H9 (cell line): ENCODE results near the gene CARD19. TPM values are rescaled to one million over a fixed set of nuclear protein-coding genes. Genes with fewer than 3 reads are reported as not detected.

Source experiments
- DNase-seq: peaks from one replicate; pipeline ENCODE4 v3.0.0-alpha.2; 2017
- H2AFZ ChIP-seq: one replicate; pipeline ENCODE4 v1.6.1; 2013; ENCODE audit warnings: mild to moderate bottlenecking, low read length, control low read depth, moderate library complexity
- H2AK5ac ChIP-seq: 2 replicates; pipeline ENCODE4 v1.6.1; 2013; ENCODE audit warnings: low read length, control low read depth, mixed read lengths; ENCODE audit not compliant: insufficient read length
- H2BK120ac ChIP-seq: one replicate; pipeline ENCODE4 v1.6.1; 2013; ENCODE audit warnings: low read depth, mild to moderate bottlenecking, low read length, control low read depth, inconsistent platforms; ENCODE audit not compliant: poor library complexity, severe bottlenecking
- H2BK12ac ChIP-seq: 2 replicates; pipeline ENCODE4 v1.6.1; 2013; ENCODE audit warnings: low read length, control low read depth, mixed read lengths, low read depth; ENCODE audit not compliant: insufficient read length
- H2BK15ac ChIP-seq: 2 replicates; pipeline ENCODE4 v1.6.1; 2013; ENCODE audit warnings: low read depth, low read length, control low read depth
- H2BK20ac ChIP-seq: one replicate; pipeline ENCODE4 v1.6.1; 2013; ENCODE audit warnings: low read depth, mild to moderate bottlenecking, low read length, control low read depth, inconsistent platforms; ENCODE audit not compliant: poor library complexity, severe bottlenecking
- H2BK5ac ChIP-seq: 2 replicates; pipeline ENCODE4 v1.6.1; 2013; ENCODE audit warnings: low read length, control low read depth, mixed read lengths; ENCODE audit not compliant: insufficient read length
- H3K14ac ChIP-seq: 2 replicates; pipeline ENCODE4 v1.6.1; 2013; ENCODE audit warnings: low read length, control low read depth; ENCODE audit not compliant: insufficient read depth
- H3K18ac ChIP-seq: 2 replicates; pipeline ENCODE4 v1.6.1; 2013; ENCODE audit warnings: low read depth, mild to moderate bottlenecking, mixed read lengths, low read length, control low read depth; ENCODE audit not compliant: insufficient read length
- H3K23ac ChIP-seq: 2 replicates; pipeline ENCODE4 v1.6.1; 2013; ENCODE audit warnings: low read length, control low read depth, mixed read lengths, low read depth; ENCODE audit not compliant: insufficient read length
- H3K23me2 ChIP-seq: 2 replicates; pipeline ENCODE4 v1.6.1; 2013; ENCODE audit warnings: low read depth, mild to moderate bottlenecking, mixed read lengths, low read length, control low read depth; ENCODE audit not compliant: insufficient read length, poor library complexity, severe bottlenecking
- H3K27ac ChIP-seq: 2 replicates; pipeline ENCODE4 v1.5.1; 2013; ENCODE audit warnings: low read length, control low read depth, mixed read lengths, low read depth; ENCODE audit not compliant: insufficient read length
- H3K27me3 ChIP-seq: 2 replicates; pipeline ENCODE4 v1.6.1; 2013; ENCODE audit warnings: low read length, control low read depth, inconsistent platforms; ENCODE audit not compliant: insufficient read depth
- H3K4ac ChIP-seq: 2 replicates; pipeline ENCODE4 v1.6.1; 2013; ENCODE audit warnings: low read depth, mild to moderate bottlenecking, control low read depth, inconsistent platforms, low read length, moderate library complexity
- H3K4me1 ChIP-seq: 2 replicates; pipeline ENCODE4 v1.6.1; 2013; ENCODE audit warnings: low read length, control low read depth, inconsistent platforms; ENCODE audit not compliant: insufficient read depth
- H3K4me2 ChIP-seq: 2 replicates; pipeline ENCODE4 v1.6.1; 2013; ENCODE audit warnings: low read length, control low read depth, mixed read lengths; ENCODE audit not compliant: insufficient read length, insufficient read depth
- H3K56ac ChIP-seq: 2 replicates; pipeline ENCODE4 v1.6.1; 2013; ENCODE audit warnings: low read depth, mild to moderate bottlenecking, mixed read lengths, low read length, control low read depth; ENCODE audit not compliant: insufficient read length
- H3K79me1 ChIP-seq: 2 replicates; pipeline ENCODE4 v1.6.1; 2013; ENCODE audit warnings: low read depth, mild to moderate bottlenecking, moderate library complexity, low read length, control low read depth, inconsistent platforms; ENCODE audit not compliant: insufficient read depth, poor library complexity, severe bottlenecking
- H3K79me2 ChIP-seq: 2 replicates; pipeline ENCODE4 v1.6.1; 2013; ENCODE audit warnings: low read length, control low read depth, inconsistent platforms; ENCODE audit not compliant: insufficient read depth
- H3K9ac ChIP-seq: 2 replicates; pipeline ENCODE4 v1.6.1; 2013; ENCODE audit warnings: low read length, control low read depth, mixed read lengths; ENCODE audit not compliant: insufficient read length; ENCODE audit errors: extremely low read depth
- H3K9me3 ChIP-seq: one replicate; pipeline ENCODE4 v1.6.1; 2013; ENCODE audit warnings: low read depth, low read length, inconsistent platforms; ENCODE audit not compliant: control insufficient read depth
- H3T11ph ChIP-seq: one replicate; pipeline ENCODE4 v1.6.1; 2013; ENCODE audit warnings: mild to moderate bottlenecking, low read length, control low read depth, inconsistent platforms
- H4K20me1 ChIP-seq: one replicate; pipeline ENCODE4 v1.6.1; 2013; ENCODE audit not compliant: control insufficient read depth, insufficient read length, insufficient read depth
- H4K5ac ChIP-seq: 2 replicates; pipeline ENCODE4 v1.6.1; 2013; ENCODE audit warnings: low read depth, mild to moderate bottlenecking, mixed read lengths, low read length, control low read depth; ENCODE audit not compliant: insufficient read length
- H4K8ac ChIP-seq: replicated peaks from 2 replicates; pipeline ENCODE4 v1.6.1; 2013; ENCODE audit warnings: low read length, control low read depth, mixed read lengths, low read depth; ENCODE audit not compliant: insufficient read length
- H4K91ac ChIP-seq: 2 replicates; pipeline ENCODE4 v1.6.1; 2013; ENCODE audit warnings: low read depth, mild to moderate bottlenecking, moderate library complexity, mixed read lengths, low read length, control low read depth; ENCODE audit not compliant: insufficient read length
- H3K27ac Mint-ChIP-seq, 3 experiments: 2 replicates in 2 of 3; 3 replicates in 1 of 3; pipeline ENCODE4 v1.8.0; 2020 to 2021; ENCODE audit warnings: mixed read lengths in 3 of 3, mild to moderate bottlenecking in 1 of 3, moderate library complexity in 1 of 3
- H3K27me3 Mint-ChIP-seq: 2 replicates; pipeline ENCODE4 v1.8.0; 2021; ENCODE audit warnings: low read depth, mild to moderate bottlenecking, moderate library complexity, mixed read lengths
- H3K36me3 Mint-ChIP-seq, 3 experiments: 2 replicates in 2 of 3; 3 replicates in 1 of 3; pipeline ENCODE4 v1.8.0; 2020 to 2021; ENCODE audit warnings: low read depth in 3 of 3, mixed read lengths in 3 of 3; ENCODE audit not compliant: insufficient read depth in 1 of 3
- H3K4me1 Mint-ChIP-seq, 2 experiments: 2 replicates each; pipeline ENCODE4 v1.8.0; 2020; ENCODE audit warnings: mixed read lengths in 2 of 2
- H3K4me3 Mint-ChIP-seq, 2 experiments: 2 replicates in 1 of 2; 3 replicates in 1 of 2; pipeline ENCODE4 v1.8.0; 2020 to 2021; ENCODE audit warnings: mild to moderate bottlenecking in 2 of 2, mixed read lengths in 2 of 2, moderate library complexity in 1 of 2
- H3K9me3 Mint-ChIP-seq, 2 experiments: 2 replicates in 1 of 2; 3 replicates in 1 of 2; pipeline ENCODE4 v1.8.0; 2020; ENCODE audit warnings: mild to moderate bottlenecking in 2 of 2, mixed read lengths in 2 of 2, moderate library complexity in 1 of 2
- CTCF ChIP-seq: fragments of 200-600 bp; sonication (generic); conservative IDR thresholded peaks from 3 replicates; pipeline ENCODE4 v1.8.0; 2021; ENCODE audit warnings: antibody characterized with exemption, mild to moderate bottlenecking
- WGBS: extraction: QIAGEN DNeasy Blood & Tissue Kit; methylation state at CpG from one replicate; pipeline ENCODE4 v1.1.7; 2013; ENCODE audit warnings: missing lambda C conversion rate, low lambda C conversion rate, mixed read lengths; ENCODE audit not compliant: insufficient read length; ENCODE audit errors: extremely low coverage; 5-methylcytosine and 5-hydroxymethylcytosine counted together
- total RNA-seq: library from RNA; stranded (reverse); gene quantifications from 2 replicates; pipeline ENCODE4 v1.2.1, GENCODE V29; 2021

Gene CARD19
- total RNA-seq, 1 experiment from 2014 or later = 21.4 TPM

GRCh38 chr9:93132287-93132927, 36.4 kb downstream of the CARD19 start:
- Histone ChIP-seq H4K91ac (no peak overlapping the region), H3K14ac (no peak overlapping the region), H3K9ac (no peak overlapping the region), H2BK12ac (no peak overlapping the region), H3K4me2 (peak overlapping the region; percentile 48), H4K8ac (no peak overlapping the region), H3K23ac (no peak overlapping the region), H3K4ac (no peak overlapping the region), H3K4me1 (no peaks in the 10 kb centered on the region; the same call in 1 of the 2 replicates), H3K79me1 (no peaks in the 10 kb centered on the region), H3K56ac (no peak overlapping the region), H3T11ph (no peak overlapping the region), H2BK5ac (no peak overlapping the region), H2AFZ (no peak overlapping the region), H3K18ac (peak overlapping the region; percentile 3), H3K27ac (no peak overlapping the region), H3K9me3 (no peaks in the 10 kb centered on the region), H3K79me2 (no peaks in the 10 kb centered on the region), H2BK120ac (no peak overlapping the region), H3K27me3 (peaks cover 5% of the 10 kb centered on the region; the same call in 1 of the 2 replicates), H4K5ac (no peak overlapping the region), H4K20me1 (no peaks in the 10 kb centered on the region), H3K23me2 (no peaks in the 10 kb centered on the region), H2BK15ac (no peak overlapping the region), H2BK20ac (no peak overlapping the region), H2AK5ac (no peak overlapping the region)
- H3K27me3 Mint-ChIP-seq = peaks cover 23% of the 10 kb centered on the region
- peaks cover 17 to 30% of the 10 kb centered on the region in 2 experiments for H3K4me1 Mint-ChIP-seq
- no peak overlapping the region for H3K27ac Mint-ChIP-seq
- TF ChIP-seq CTCF = no peak
- WGBS = no CpG with 5 or more reads among the region's 12 CpGs
- no peak for DNase-seq
- no peaks in the 10 kb centered on the region for H3K9me3 Mint-ChIP-seq
- H3K4me3 Mint-ChIP-seq = peak overlapping the region; percentile 74 to 85
- H3K36me3 Mint-ChIP-seq = no peaks in the 10 kb centered on the region; a peak in 1 of 7 replicates
